HepG2 (cell line): ENCODE data around the gene TMEM184B.

Experiments used
- EP300 ChIP-seq, 3 experiments: sonication (generic) in 1 of 3; formaldehyde crosslinking in 1 of 3; IDR thresholded peaks; 2 replicates each; pipeline versions ENCODE4 v1.5.1 to v1.6.1; 2011 to 2020; ENCODE audit warnings: low read depth in 2 of 3, low read length in 2 of 3, borderline replicate concordance in 1 of 3, improper control_type of control experiment in 1 of 3, mild to moderate bottlenecking in 1 of 3, missing genetic modification reagents in 1 of 3, moderate library complexity in 1 of 3
- HNRNPK ChIP-seq: fragments of 200-400 bp; formaldehyde crosslinking; IDR thresholded peaks from 2 replicates; pipeline ENCODE4 v1.6.1; 2018; ENCODE audit warnings: low read length, low read depth, moderate library complexity, mild to moderate bottlenecking; ENCODE audit not compliant: poor library complexity, severe bottlenecking
- KAT2B ChIP-seq: fragments of 150-350 bp; IDR thresholded peaks from 2 replicates; pipeline ENCODE4 v1.6.1; 2014; ENCODE audit warnings: low read depth, low read length, borderline replicate concordance
- MTA3 ChIP-seq: sonication (generic); formaldehyde crosslinking; IDR thresholded peaks from 2 replicates; pipeline ENCODE4 v1.4.0; 2020; ENCODE audit warnings: missing genetic modification reagents
- MTERF4 ChIP-seq: sonication (generic); formaldehyde crosslinking; IDR thresholded peaks from 2 replicates; pipeline ENCODE4 v1.8.0; 2023; ENCODE audit warnings: mild to moderate bottlenecking, missing genetic modification reagents
- RARG ChIP-seq: sonication (generic); formaldehyde crosslinking; IDR thresholded peaks from 2 replicates; pipeline ENCODE4 v1.4.0; 2020; ENCODE audit warnings: low read depth, mild to moderate bottlenecking, missing genetic modification reagents
- SIN3A ChIP-seq: IDR thresholded peaks from 2 replicates; pipeline ENCODE4 v1.6.1; 2011; ENCODE audit warnings: low read depth, mild to moderate bottlenecking, control low read depth, low read length, borderline replicate concordance
- SIX1 ChIP-seq: sonication (generic); formaldehyde crosslinking; IDR thresholded peaks from 2 replicates; pipeline ENCODE4 v1.4.0; 2020; ENCODE audit warnings: missing genetic modification reagents, borderline replicate concordance
- TERF1 ChIP-seq: sonication (generic); formaldehyde crosslinking; IDR thresholded peaks from 2 replicates; pipeline ENCODE4 v1.8.0; 2022; ENCODE audit warnings: mild to moderate bottlenecking, missing genetic modification reagents, moderate library complexity
- ZBTB33 ChIP-seq: sonication (generic); formaldehyde crosslinking; IDR thresholded peaks from 2 replicates; pipeline ENCODE4 v1.4.0; 2020; ENCODE audit warnings: missing genetic modification reagents
- ZNF235 ChIP-seq: sonication (generic); formaldehyde crosslinking; IDR thresholded peaks from 2 replicates; pipeline ENCODE4 v1.8.1; 2023; ENCODE audit warnings: mild to moderate bottlenecking, missing genetic modification reagents, borderline replicate concordance
- ZNF33B ChIP-seq: sonication (generic); formaldehyde crosslinking; IDR thresholded peaks from 2 replicates; pipeline ENCODE4 v1.5.1; 2020; ENCODE audit warnings: mild to moderate bottlenecking, missing genetic modification reagents
- ZNF883 ChIP-seq: sonication (generic); formaldehyde crosslinking; IDR thresholded peaks from 2 replicates; pipeline ENCODE4 v1.5.1; 2020; ENCODE audit warnings: mild to moderate bottlenecking, missing genetic modification reagents; ENCODE audit errors: not compliant biosample characterization
- TF ChIP-seq, protein P1 (sequence below): sonication (generic); formaldehyde crosslinking; IDR thresholded peaks from 2 replicates; pipeline ENCODE4 v1.4.0; 2020; ENCODE audit warnings: missing genetic modification reagents

DNA sequence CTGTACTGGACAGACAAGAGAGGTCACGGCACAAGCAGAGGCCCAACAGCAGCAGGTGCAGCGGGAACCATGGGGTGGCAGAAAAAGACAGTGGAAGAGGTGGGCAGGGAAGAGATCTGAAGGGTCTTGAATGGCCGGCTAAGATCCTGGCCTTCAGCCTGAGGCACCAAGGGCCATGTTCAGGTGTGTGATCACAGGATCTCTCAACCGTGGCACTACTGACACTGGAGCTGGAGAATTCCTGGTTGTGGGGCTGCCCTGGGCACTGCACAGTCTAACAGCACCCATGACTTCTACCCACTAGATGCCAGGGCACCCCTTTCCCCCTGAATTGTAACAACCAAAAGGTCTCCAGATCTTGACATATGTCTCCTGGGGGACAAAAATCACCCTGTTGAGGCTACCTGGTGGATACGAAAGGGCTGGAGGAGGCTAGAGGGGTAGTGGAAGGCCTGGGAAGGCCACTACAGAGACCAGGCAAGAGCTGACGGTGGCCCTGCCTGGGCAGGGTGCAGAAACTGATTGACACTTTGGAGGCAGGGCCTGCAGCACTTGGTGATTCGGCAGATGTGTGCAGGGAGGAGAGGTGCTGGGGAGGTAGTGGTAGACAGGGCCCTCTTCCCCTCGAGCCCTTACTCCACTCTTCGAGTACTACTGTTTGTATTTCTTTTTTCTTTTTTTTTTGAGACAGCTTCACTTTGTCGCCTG lies 36.1 kb upstream of the TMEM184B start:
- TF ChIP-seq, protein P1, sequence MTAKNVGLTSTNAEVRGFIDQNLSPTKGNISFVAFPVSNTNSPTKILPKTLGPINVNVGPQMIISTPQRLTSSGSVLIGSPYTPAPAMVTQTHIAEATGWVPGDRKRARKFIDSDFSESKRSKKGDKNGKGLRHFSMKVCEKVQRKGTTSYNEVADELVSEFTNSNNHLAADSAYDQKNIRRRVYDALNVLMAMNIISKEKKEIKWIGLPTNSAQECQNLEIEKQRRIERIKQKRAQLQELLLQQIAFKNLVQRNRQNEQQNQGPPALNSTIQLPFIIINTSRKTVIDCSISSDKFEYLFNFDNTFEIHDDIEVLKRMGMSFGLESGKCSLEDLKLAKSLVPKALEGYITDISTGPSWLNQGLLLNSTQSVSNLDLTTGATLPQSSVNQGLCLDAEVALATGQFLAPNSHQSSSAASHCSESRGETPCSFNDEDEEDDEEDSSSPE (CRISPR knock-in tag): no peak
- TF ChIP-seq ZNF883 (CRISPR knock-in tag) (no peak), EP300 (IDR thresholded peaks at IDR 0.05; ENCODE audit: low read depth in 2 of 2, low read length in 2 of 2) (no peak), EP300 (CRISPR knock-in tag; IDR thresholded peaks at IDR 0.05; ENCODE audit: borderline replicate concordance) (no peak), TERF1 (no peak), MTERF4 (CRISPR knock-in tag) (no peak), ZBTB33 (no peak), MTA3 (CRISPR knock-in tag) (no peak), ZNF235 (CRISPR knock-in tag) (no peak), SIN3A (no peak), ZNF33B (no peak), HNRNPK (no peak), SIX1 (no peak), KAT2B (no peak), RARG (CRISPR knock-in tag) (no peak)
